HG03378 (cell line): Measurements from ENCODE around the gene ARHGAP45.
A peak's percentile ranks its signal among the peaks of the same experiment; 100 is the strongest.

Source experiments
- ATAC-seq: cut with Tn5 transposase; IDR thresholded peaks from one replicate; pipeline ENCODE4 v1.9.1; 2021; ENCODE audit warnings: mild to moderate bottlenecking, moderate library complexity; ENCODE audit not compliant: unreplicated experiment

Gene ARHGAP45

GRCh38 chr19:1103708-1104310 lies 36.8 kb downstream of the ARHGAP45 start, which contains the start of gene GPX4:
Gene GPX4, plus strand, starts transcription at chr19:1103994. Its CDS starts 50 bp downstream, at chr19:1104044.
- ATAC-seq: peak; percentile 40

GRCh38 chr19:1104311-1105007 lies 37.5 kb downstream of the ARHGAP45 start:
- no peak for ATAC-seq

- no peak for ATAC-seq
These were observed 38.3 kb downstream of the ARHGAP45 start for GRCh38 chr19:1105008-1105872.

GRCh38 chr19:1105873-1106840 lies 39.2 kb downstream of the ARHGAP45 start:
- no peak for ATAC-seq

- ATAC-seq: no peak
These were observed 40.1 kb downstream of the ARHGAP45 start for GRCh38 chr19:1106841-1107660.

GRCh38 chr19:1107661-1108261 lies 40.8 kb downstream of the ARHGAP45 start:
- no peak for ATAC-seq

GRCh38 chr19:1108291-1109031 lies 41.5 kb downstream of the ARHGAP45 start:
- no peak for ATAC-seq

- ATAC-seq: no peak
These were observed 42.1 kb downstream of the ARHGAP45 start for GRCh38 chr19:1109032-1109551.

- no peak for ATAC-seq
These were observed 43.0 kb downstream of the ARHGAP45 start for GRCh38 chr19:1109697-1110671.

- no peak for ATAC-seq
These were observed 44.1 kb downstream of the ARHGAP45 start for GRCh38 chr19:1110809-1111640.

GRCh38 chr19:1111641-1112267 lies 44.8 kb downstream of the ARHGAP45 start:
- ATAC-seq: no peak

- ATAC-seq: no peak
These were observed 45.5 kb downstream of the ARHGAP45 start for GRCh38 chr19:1112268-1113029.

GRCh38 chr19:1113030-1113985 lies 46.3 kb downstream of the ARHGAP45 start:
- ATAC-seq: no peak

- no peak for ATAC-seq
These were observed 47.1 kb downstream of the ARHGAP45 start for GRCh38 chr19:1113986-1114483.
